SIG-M5 (cell line): ENCODE results near the gene ADGRE2.
"Not testable (repeated sequence)": the region's sequence is repeated elsewhere in the genome, so short reads cannot be mapped to it uniquely, and the experiment has no call there.

Experiments used
- DNase-seq: peaks from one replicate; lab custom pipeline; 2025; lab: John Stamatoyannopoulos, UW

The ADGRE2 gene

GRCh38 chr19:14778110-14778845 is at the start of gene ADGRE2:
TSS of gene ADGRE2 (minus strand) at chr19:14778560. CDS start at chr19:14776756, 1,804 bp downstream.
- not testable (repeated sequence) for DNase-seq

- no peak for DNase-seq
These were observed 47.6 kb upstream of the ADGRE2 start for GRCh38 chr19:14826006-14826405.

- DNase-seq, result no peak
These were observed 43.6 kb upstream of the ADGRE2 start for GRCh38 chr19:14821937-14822336.

- no peak for DNase-seq
These were observed 40.2 kb upstream of the ADGRE2 start for GRCh38 chr19:14818588-14818987.

- no peak for DNase-seq
These were observed 38.7 kb upstream of the ADGRE2 start for GRCh38 chr19:14817052-14817451.

GRCh38 chr19:14814982-14815652 is 36.8 kb upstream of the ADGRE2 start:
- DNase-seq, result no peak

- no peak for DNase-seq
These were observed 31.1 kb upstream of the ADGRE2 start for GRCh38 chr19:14809272-14810057.

- DNase-seq, result no peak
These were observed 26.4 kb upstream of the ADGRE2 start for GRCh38 chr19:14804765-14805164.

GRCh38 chr19:14798760-14799159 is 20.4 kb upstream of the ADGRE2 start:
- DNase-seq, result no peak

GRCh38 chr19:14796021-14796420 is 17.7 kb upstream of the ADGRE2 start:
- no peak for DNase-seq

GRCh38 chr19:14795078-14795721 is 16.8 kb upstream of the ADGRE2 start:
- no peak for DNase-seq

GRCh38 chr19:14792250-14792649 is 13.9 kb upstream of the ADGRE2 start:
- DNase-seq, result not testable (repeated sequence)

GRCh38 chr19:14786421-14786851 is 8.1 kb upstream of the ADGRE2 start:
- DNase-seq, result no peak

- peak; percentile 68 for DNase-seq
These were observed 6.9 kb upstream of the ADGRE2 start for GRCh38 chr19:14785102-14785793.

- peak; percentile 19 for DNase-seq
These were observed 6.4 kb upstream of the ADGRE2 start for GRCh38 chr19:14784730-14785101.

- not testable (repeated sequence) for DNase-seq
These were observed 5.1 kb upstream of the ADGRE2 start for GRCh38 chr19:14783410-14783998.

GRCh38 chr19:14782626-14783409 is 4.5 kb upstream of the ADGRE2 start:
- no peak for DNase-seq

- DNase-seq, result not testable (repeated sequence)
These were observed 3.6 kb upstream of the ADGRE2 start for GRCh38 chr19:14781713-14782536.

GRCh38 chr19:14780622-14781225 is 2.4 kb upstream of the ADGRE2 start:
- DNase-seq, result not testable (repeated sequence)
